HG03354 (cell line): ENCODE measurements around the gene SIGLEC10.
"Not testable (repeated sequence)": the region's sequence is repeated elsewhere in the genome, so short reads cannot be mapped to it uniquely, and the experiment has no call there.

ENCODE experiments used
- ATAC-seq: cut with Tn5 transposase; IDR thresholded peaks from one replicate; pipeline ENCODE4 v1.9.1; 2021; ENCODE audit warnings: mild to moderate bottlenecking; ENCODE audit not compliant: unreplicated experiment, poor library complexity, severe bottlenecking

SIGLEC10 gene, protein sequence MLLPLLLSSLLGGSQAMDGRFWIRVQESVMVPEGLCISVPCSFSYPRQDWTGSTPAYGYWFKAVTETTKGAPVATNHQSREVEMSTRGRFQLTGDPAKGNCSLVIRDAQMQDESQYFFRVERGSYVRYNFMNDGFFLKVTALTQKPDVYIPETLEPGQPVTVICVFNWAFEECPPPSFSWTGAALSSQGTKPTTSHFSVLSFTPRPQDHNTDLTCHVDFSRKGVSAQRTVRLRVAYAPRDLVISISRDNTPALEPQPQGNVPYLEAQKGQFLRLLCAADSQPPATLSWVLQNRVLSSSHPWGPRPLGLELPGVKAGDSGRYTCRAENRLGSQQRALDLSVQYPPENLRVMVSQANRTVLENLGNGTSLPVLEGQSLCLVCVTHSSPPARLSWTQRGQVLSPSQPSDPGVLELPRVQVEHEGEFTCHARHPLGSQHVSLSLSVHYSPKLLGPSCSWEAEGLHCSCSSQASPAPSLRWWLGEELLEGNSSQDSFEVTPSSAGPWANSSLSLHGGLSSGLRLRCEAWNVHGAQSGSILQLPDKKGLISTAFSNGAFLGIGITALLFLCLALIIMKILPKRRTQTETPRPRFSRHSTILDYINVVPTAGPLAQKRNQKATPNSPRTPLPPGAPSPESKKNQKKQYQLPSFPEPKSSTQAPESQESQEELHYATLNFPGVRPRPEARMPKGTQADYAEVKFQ

DNA sequence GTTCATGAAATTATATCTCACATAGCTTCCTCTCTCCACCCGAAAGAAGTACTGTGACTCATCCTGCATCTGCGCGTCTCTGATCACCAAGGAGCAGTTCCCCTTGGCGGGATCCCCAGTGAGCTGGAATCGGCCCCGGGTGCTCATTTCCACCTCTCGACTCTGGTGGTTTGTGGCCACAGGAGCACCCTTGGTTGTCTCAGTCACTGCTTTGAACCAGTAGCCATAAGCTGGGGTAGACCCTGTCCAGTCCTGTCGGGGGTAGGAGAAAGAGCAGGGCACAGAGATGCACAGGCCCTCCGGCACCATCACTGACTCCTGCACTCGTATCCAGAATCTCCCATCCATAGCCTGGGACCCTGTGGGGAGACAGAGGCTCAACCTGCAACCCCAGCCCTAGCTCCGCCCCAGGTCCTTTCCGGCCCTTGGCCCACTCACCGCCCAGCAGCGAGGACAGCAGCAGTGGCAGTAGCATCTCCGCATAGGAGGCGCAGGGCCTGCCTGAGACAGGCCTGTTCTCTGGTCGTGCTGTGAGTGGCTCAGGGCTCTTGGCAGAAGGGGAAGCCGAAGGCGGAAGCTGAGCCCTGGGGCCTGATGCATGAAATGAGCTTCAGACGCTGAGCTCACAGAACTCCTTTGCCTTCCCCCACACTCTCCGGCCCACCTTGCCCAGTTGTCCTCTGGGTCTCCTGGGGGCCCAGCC lies at the start of gene SIGLEC10:
Gene SIGLEC10, minus strand, starts transcription at position 536 of the 703 bp plus-strand sequence. Its CDS starts 61 bp downstream, at position 475.
- ATAC-seq = peak; percentile 70

DNA sequence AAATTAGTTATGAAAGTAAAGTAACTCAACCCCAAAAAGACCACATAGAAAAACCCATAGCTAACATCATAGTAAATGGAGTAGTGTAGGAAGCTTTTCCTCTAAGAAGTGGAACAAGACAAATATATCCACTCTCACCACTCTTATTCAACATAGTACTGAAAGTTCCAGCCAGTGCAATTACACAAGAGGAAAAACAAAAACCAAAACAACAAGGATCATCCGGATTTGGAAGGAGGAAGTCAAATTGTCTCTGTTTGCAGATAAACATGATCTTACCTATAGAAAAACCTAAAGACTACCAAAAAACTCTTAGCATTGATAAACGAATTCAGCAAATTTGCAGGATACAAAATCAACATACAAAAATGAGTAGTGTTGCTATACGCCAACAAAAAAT lies 49.3 kb upstream of the SIGLEC10 start:
- no peak for ATAC-seq

GRCh38 chr19:51463976-51464581 lies 46.6 kb upstream of the SIGLEC10 start:
- ATAC-seq = not testable (repeated sequence)

DNA sequence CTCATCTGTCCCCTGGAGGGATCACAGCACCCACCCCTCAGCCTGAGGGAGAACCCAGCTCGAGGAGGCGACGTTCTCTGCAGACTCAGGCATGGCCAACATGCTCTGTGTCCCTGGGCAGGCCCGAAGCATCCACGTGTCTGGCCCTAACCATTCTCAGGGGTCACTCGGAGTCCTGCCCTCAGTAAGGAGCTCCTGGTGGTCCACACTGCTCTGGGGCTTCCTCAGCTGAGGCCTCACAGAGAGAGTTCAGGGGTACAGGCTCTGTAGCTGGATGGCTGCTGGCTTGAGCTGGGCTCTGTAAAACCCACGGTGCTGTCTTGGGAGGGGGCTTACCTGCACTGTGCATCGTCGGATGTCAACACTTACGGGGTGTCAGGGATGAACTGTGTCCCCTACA lies 45.2 kb upstream of the SIGLEC10 start:
- no peak for ATAC-seq

GRCh38 chr19:51462276-51462675 lies 44.8 kb upstream of the SIGLEC10 start:
- ATAC-seq = no peak

- ATAC-seq = no peak
Measured at GRCh38 chr19:51461723-51462161, 44.3 kb upstream of the SIGLEC10 start.

DNA sequence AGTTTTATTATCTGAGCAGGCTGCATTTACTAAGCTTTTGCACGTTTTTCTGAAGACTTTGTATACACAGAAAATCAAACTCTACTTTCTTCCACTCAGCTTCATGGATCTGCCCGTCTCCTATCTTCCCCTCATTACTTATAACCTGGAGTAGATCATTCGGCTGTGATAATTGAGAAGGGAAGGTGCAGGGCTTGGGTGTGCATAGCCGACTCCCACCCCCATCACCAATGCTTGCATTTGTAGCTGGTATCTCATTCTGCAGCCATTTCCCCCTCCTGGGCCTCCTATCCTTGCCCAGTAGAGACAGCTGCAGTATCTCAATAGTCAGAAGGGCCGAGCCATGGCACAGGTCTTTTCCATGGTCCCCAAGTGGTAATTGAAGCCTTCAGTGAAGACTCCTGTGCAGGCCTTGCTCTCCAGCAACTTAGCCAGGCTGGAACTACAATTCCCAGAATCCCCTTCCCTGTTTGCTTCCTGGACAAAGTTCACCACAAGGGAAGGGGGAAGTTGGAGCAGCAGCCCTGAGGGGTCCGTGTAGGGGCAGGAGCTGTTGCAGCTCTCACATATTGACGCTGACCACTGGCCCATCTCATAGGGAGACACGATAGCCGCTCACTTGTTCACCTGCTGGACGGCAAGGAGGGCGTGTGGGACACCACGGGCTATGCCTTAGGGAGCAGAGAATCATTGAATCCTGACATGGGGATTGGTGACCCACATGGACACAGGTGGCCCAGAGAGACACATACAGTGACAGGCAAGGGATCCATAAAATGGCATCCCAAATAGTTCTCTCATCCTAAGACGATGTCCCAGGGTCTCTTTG lies 42.9 kb upstream of the SIGLEC10 start:
- no peak for ATAC-seq

DNA sequence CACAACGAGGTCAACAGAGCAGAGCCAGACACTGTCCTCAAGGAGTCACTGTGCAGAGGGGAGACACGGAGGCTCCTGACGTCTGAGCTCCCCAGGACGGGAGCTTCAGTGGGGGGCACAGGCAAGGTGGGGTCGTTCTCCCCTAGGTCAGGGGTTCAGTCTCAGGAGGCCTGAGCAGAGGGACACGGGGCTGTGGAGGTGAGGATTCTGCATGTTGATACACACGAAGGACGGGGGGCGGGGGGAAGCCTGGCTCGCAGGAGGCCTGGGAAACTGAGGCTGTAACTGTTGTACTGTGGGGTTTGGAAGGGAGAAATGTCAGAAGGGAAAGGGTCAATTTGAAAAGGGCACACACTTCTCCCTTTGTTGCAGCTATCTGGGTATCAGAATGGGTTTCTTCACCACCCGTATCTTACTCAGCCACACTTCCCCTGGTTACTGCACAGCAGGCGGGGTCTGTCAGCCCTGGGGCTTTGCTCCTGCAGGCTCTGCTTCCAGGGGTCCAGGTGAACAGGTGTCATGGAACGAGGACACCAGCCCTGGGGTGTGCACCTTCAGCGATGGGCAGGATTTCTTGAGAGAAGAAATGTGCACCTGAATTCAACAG lies 41.6 kb upstream of the SIGLEC10 start:
- no peak for ATAC-seq

- no peak for ATAC-seq
Measured at GRCh38 chr19:51458051-51458645, 40.7 kb upstream of the SIGLEC10 start, which contains the start of gene SIGLEC8. SIGLEC8 (minus strand) TSS chr19:51458454; CDS start chr19:51458387, 67 bp downstream.

GRCh38 chr19:51457351-51458013 lies 40.0 kb upstream of the SIGLEC10 start:
- no peak for ATAC-seq

DNA sequence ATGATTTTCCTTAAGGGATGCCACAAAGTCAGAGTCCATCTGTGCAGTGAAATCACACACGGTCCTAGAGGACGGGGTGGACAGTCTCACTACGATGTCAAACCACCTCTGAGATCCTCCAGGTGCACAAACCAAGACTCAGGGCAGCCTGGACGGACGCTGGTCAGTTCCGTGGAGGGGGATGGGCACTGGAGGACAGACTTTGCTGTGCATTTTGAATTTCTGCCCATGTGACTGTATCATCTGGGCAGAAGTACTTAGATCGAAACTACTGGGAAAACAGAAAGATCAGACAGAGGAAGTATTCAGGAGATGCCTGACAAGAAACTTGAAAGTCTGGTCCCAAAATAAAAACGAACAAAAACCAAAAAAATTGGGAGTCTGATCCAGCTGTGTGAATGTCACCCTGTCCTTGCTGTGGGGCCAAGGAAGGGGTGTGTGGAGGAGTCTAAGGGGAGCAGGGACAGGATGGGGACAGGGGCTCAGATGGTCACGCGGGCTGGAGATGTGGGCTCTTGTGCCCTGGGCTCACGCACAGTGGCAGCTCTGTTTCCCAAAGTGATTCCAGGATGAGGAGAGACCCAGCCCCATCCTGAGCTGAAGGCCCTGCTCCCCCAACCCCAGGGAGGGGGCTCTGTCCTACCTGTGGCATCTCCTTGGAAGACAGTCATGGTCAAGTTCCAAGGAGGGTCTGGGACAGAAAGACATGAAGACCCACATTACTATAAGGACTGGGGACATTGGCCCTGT lies 39.3 kb upstream of the SIGLEC10 start:
- ATAC-seq = no peak

DNA sequence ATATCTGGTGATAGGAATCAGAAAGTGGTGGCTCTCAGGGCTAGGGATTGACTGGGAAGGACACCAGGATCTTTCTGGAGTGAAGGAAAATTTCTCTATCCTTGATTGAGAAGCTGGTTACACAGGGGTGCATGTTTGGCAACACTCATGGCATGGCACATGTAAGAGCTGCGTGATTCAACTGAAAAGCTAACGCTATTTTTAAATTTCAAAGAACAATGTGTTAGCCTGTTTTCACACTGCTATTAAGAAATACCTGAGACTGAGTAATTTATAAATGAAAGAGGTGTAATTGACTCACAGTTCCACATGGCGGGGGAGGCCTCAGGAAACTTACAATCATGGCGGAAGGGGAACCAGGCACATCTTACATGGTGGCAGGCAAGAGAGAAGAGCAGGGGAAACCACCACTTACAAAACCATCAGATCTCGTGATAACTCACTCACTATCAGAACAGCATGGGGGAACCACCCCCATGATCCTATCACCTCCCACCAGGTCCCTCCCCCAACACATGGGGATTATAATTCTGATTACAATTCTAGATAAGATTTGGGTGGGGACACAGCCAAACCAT lies 33.4 kb upstream of the SIGLEC10 start:
- no peak for ATAC-seq

- no peak for ATAC-seq
Measured at GRCh38 chr19:51448411-51449016, 31.1 kb upstream of the SIGLEC10 start.

GRCh38 chr19:51448011-51448410 lies 30.6 kb upstream of the SIGLEC10 start:
- ATAC-seq = no peak

- ATAC-seq = not testable (repeated sequence)
Measured at GRCh38 chr19:51447510-51447909, 30.1 kb upstream of the SIGLEC10 start.
